Naive thymus-derived CD8-positive, alpha-beta T cell (primary cell): ENCODE data around the gene ST6GALNAC4. TPM values are rescaled to one million over a fixed set of nuclear protein-coding genes. Genes with fewer than 3 reads are reported as not detected.
A peak's percentile ranks its signal among the peaks of the same experiment; 100 is the strongest.

Experiments used
- ATAC-seq, 2 donors: fragments of 150-1000 bp; cut with Tn5 transposase in 1 of 2; sonication (Bioruptor Pico), chemical (Tn5 transposase) in 1 of 2; 1 replicate in 1 of 2; 2 replicates in 1 of 2; pipeline ENCODE4 v1.10.0; 2021; ENCODE audit warnings: mild to moderate bottlenecking in 2 of 2, moderate library complexity in 2 of 2
- POLR2A ChIA-PET: fragments of 350-600 bp; sonication (Branson Sonifier 250); formaldehyde crosslinking; loops from one replicate; lab custom pipeline; 2021; ENCODE audit warnings: antibody characterized with exemption; lab: Charles Lee
- DNase-seq, 10 donors: peaks; one replicate each; pipeline versions ENCODE4 v3.0.0 to v3.0.0-alpha.2; 2020 to 2022
- H3K27ac Mint-ChIP-seq, 10 donors: one replicate each; pipeline ENCODE4 v1.8.0; 2020 to 2022; ENCODE audit warnings: mild to moderate bottlenecking in 10 of 10, mixed read lengths in 10 of 10, moderate library complexity in 4 of 10, inconsistent platforms in 1 of 10
- H3K27me3 Mint-ChIP-seq, 5 donors: one replicate each; pipeline ENCODE4 v1.8.0; 2021 to 2022; ENCODE audit warnings: mixed read lengths in 5 of 5
- H3K36me3 Mint-ChIP-seq, 3 donors: one replicate each; pipeline ENCODE4 v1.8.0; 2020 to 2022; ENCODE audit warnings: mixed read lengths in 3 of 3, mild to moderate bottlenecking in 2 of 3, inconsistent platforms in 1 of 3
- H3K4me1 Mint-ChIP-seq, 4 donors: one replicate each; pipeline ENCODE4 v1.8.0; 2021 to 2022; ENCODE audit warnings: mixed read lengths in 4 of 4
- H3K4me3 Mint-ChIP-seq, 10 donors: one replicate each; pipeline ENCODE4 v1.8.0; 2020 to 2022; ENCODE audit warnings: mild to moderate bottlenecking in 10 of 10, mixed read lengths in 10 of 10, moderate library complexity in 6 of 10, inconsistent platforms in 1 of 10
- H3K9me3 Mint-ChIP-seq, 9 donors: one replicate each; pipeline ENCODE4 v1.8.0; 2020 to 2022; ENCODE audit warnings: mixed read lengths in 9 of 9, mild to moderate bottlenecking in 3 of 9, inconsistent platforms in 1 of 9, moderate library complexity in 1 of 9
- polyA plus RNA-seq, 3 donors: library from polyadenylated mRNA; unstranded; fragments of 300-500 nt; fragmentation: Illumina TruSeq; gene quantifications; one replicate each; pipeline ENCODE4 v1.2.3, GENCODE V29; 2021
- total RNA-seq, 8 experiments: library from RNA in 2 of 8; stranded (reverse) in 2 of 8; gene quantifications; one replicate each; pipeline ENCODE4 v1.2.3 and lab custom pipeline; 2021 to 2026

Gene ST6GALNAC4
- total and polyA plus RNA-seq, 5 experiments from 2014 or later = 19.8 to 47.5 (median 34.4) TPM

DNA sequence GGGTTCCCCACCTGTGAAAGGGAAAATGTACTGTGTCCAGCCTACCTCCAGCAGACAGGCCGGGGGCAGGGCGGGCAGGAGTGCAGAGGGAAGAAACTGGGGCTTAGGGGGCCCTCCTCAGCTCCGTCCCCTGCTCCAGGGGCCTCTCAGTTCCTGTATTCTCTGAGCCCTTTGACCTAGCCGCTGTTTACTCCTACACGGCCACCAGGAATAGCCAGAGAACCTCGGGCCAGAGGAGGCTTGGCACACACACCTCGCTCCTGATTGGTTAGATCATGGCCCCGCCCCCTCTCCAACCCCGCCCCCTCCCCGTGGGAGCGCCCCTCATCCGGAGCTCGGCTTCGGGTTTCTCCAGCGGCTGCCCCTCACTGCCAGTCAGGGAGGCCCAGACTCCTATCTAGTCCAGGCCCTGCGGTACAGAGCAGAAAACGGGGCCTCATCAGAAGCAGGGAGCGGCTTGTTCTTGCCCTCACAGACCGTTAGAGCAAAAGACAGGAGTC, 19.6 kb downstream of the ST6GALNAC4 start:
- ATAC-seq = peak; percentile 22 to 44
- H3K9me3 Mint-ChIP-seq = peaks cover 0 to 39% (median 8%) of the 10 kb centered on the region in 9 donors
- H3K27me3 Mint-ChIP-seq = no peaks in the 10 kb centered on the region
- POLR2A ChIA-PET = interaction anchor here (0.7 to 17.2 kb wide), 6 partner anchors 10 to 78 kb away, joined by 3 to 328 read pairs (median 4); partner anchors contain the start of gene ST6GALNAC4
- H3K4me1 Mint-ChIP-seq = peaks cover 10 to 38% (median 27%) of the 10 kb centered on the region in 4 donors
- peak in 3 of 10 donors; percentile 25 to 51 (median 28) for DNase-seq
- peaks cover 31 to 48% (median 46%) of the 10 kb centered on the region in 3 donors for H3K36me3 Mint-ChIP-seq
- peak overlapping the region in 7 of 10 donors; percentile 32 to 91 (median 71) for H3K4me3 Mint-ChIP-seq
- H3K27ac Mint-ChIP-seq = peak overlapping the region in 8 of 10 donors; percentile 41 to 89 (median 85)

DNA sequence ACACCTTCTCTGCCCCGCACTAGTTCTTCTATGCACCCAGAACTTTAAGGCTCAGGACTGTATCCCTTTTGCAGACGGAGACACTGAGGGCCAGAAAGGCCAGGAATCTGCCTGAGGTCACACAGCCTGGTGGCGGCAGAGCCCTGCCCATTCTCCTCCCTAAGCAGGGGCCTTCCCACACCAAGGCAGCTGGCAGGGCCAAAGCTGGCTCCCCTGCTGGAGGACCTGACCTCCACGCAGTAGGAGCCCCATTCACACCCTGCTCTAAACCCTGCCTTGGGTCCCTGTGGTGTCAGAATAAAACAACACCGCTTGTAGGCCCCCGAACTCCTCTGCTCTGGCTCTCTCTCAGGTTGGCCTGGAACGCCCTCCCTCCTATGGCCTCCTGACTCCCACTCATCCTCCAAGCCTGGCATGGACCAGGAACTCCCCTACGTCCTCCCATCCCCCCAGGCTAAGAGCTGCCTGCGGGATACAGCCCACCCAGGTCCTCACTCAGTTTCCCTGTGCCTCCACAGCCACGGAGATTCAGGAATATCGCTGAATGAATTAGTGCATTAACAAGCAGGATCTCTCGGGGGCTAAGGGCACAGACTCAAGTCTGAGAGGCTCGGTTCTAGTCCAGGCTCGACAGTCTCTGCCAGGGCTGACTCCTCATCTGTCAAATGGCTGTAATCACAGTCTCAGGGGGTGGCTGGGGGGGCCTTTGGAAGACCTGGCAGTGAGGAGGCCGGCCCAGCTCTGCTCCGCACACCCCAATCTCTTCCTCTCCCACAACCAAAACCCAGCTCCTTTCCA, 20.2 kb downstream of the ST6GALNAC4 start:
- H3K27ac Mint-ChIP-seq = peak overlapping the region; percentile 14 to 89 (median 64)
- H3K9me3 Mint-ChIP-seq = peaks cover 0 to 39% (median 8%) of the 10 kb centered on the region in 9 donors
- no peaks in the 10 kb centered on the region for H3K27me3 Mint-ChIP-seq
- ATAC-seq = no peak
- POLR2A ChIA-PET = interaction anchor here (0.7 to 17.2 kb wide), 7 partner anchors 9 to 78 kb away, joined by 3 to 328 read pairs (median 4); partner anchors contain the start of gene ST6GALNAC4
- H3K36me3 Mint-ChIP-seq = peaks cover 31 to 53% (median 46%) of the 10 kb centered on the region in 3 donors
- H3K4me3 Mint-ChIP-seq = peak overlapping the region in 4 of 10 donors; percentile 8 to 37 (median 22)
- H3K4me1 Mint-ChIP-seq = peaks cover 10 to 31% (median 26%) of the 10 kb centered on the region in 4 donors
- no peak for DNase-seq

DNA sequence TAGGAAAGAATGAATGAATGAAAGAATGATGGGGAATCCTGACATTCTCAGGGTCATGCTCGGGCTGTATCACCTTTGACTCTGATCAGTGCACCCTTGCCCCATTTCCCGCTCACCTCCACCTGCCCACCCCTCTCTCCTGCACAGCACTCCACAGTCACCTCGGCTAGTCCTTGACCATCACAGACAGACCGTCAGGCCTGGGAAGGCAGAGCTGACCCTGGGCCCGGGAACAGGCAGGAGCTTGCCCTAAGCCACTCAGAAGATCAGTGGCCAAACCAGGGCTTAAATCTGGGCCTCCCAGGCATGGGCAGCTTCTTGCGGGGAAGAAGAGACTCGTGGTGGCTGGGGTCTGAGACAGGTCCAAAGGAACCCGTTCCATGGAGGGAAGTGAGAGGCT, 21.0 kb downstream of the ST6GALNAC4 start:
- Mint-ChIP-seq H3K9me3 (peaks cover 0 to 39% (median 8%) of the 10 kb centered on the region in 9 donors), H3K4me3 (peak overlapping the region in 1 of 10 donors; percentile 56), H3K36me3 (peaks cover 31 to 61% (median 46%) of the 10 kb centered on the region in 3 donors), H3K27ac (peak overlapping the region in 5 of 10 donors; percentile 8 to 68 (median 53)), H3K27me3 (no peaks in the 10 kb centered on the region), H3K4me1 (peaks cover 10 to 28% (median 24%) of the 10 kb centered on the region in 4 donors)
- POLR2A ChIA-PET = interaction anchor here (1.0 to 17.2 kb wide), 3 partner anchors 8 to 23 kb away, joined by 3 to 328 read pairs (median 8); partner anchors contain the start of gene ST6GALNAC4
- ATAC-seq (no peak), DNase-seq (no peak)

DNA sequence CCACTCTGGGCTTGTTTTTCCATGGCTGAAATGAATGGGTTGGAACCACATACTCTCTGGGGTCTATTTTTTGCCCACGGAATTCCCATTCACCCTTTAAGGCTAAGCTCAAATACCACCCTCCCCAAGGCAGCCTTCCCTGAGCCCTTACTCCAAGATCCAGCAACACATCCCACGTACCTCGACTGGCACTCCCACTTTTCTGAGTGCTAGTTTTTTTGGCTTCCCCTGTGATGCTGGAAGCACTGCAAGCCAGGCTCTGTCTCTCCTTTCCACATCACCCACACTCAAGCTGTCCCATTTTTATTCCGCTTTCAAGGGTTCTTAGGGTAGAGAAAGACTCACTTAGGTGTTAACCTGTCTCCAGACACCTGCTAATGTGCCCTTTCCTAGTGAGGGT, 23.4 kb downstream of the ST6GALNAC4 start:
- H3K9me3 Mint-ChIP-seq = peaks cover 0 to 39% (median 8%) of the 10 kb centered on the region in 9 donors
- ATAC-seq (no peak), DNase-seq (no peak)
- POLR2A ChIA-PET = interaction anchor here (0.6 kb wide), 1 partner anchor 26 kb away, joined by 5 read pairs; no protein-coding TSS in a partner anchor
- H3K4me3 Mint-ChIP-seq = no peak overlapping the region
- H3K27me3 Mint-ChIP-seq = no peaks in the 10 kb centered on the region
- H3K4me1 Mint-ChIP-seq = peaks cover 10 to 20% (median 16%) of the 10 kb centered on the region in 4 donors
- H3K36me3 Mint-ChIP-seq = peaks cover 31 to 83% (median 46%) of the 10 kb centered on the region in 3 donors
- H3K27ac Mint-ChIP-seq = peak overlapping the region in 1 of 10 donors; percentile 36

DNA sequence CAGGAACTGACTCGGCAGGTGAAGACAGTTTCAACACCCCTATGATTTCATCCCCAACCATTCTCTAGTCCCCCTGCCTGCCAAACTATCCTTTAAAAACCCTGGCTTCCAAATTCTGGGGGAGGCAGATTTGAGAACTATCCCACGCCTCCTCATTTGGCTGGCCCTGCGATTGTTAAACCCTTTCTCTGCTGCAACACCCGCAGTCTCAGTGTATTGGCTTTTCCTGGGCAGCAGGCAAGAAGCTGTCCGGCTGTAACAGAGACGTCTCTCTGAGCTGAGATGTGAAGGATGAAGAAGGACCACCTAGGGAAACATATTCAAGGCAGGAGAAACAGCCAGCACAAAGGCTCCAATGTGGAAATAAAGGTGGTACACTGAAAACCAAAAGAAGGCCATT, 24.0 kb downstream of the ST6GALNAC4 start:
- no peaks in the 10 kb centered on the region for H3K27me3 Mint-ChIP-seq
- H3K4me1 Mint-ChIP-seq = peaks cover 8 to 16% (median 14%) of the 10 kb centered on the region in 4 donors
- ATAC-seq (no peak), DNase-seq (no peak)
- peaks cover 31 to 88% (median 46%) of the 10 kb centered on the region in 3 donors for H3K36me3 Mint-ChIP-seq
- H3K27ac Mint-ChIP-seq = peak overlapping the region in 5 of 10 donors; percentile 0 to 86 (median 49)
- H3K9me3 Mint-ChIP-seq = peaks cover 0 to 39% (median 8%) of the 10 kb centered on the region in 9 donors
- POLR2A ChIA-PET = interaction anchor here (0.6 to 0.9 kb wide), 2 partner anchors 26 to 122 kb away, joined by 3 to 5 read pairs; no protein-coding TSS in a partner anchor
- H3K4me3 Mint-ChIP-seq = no peak overlapping the region

DNA sequence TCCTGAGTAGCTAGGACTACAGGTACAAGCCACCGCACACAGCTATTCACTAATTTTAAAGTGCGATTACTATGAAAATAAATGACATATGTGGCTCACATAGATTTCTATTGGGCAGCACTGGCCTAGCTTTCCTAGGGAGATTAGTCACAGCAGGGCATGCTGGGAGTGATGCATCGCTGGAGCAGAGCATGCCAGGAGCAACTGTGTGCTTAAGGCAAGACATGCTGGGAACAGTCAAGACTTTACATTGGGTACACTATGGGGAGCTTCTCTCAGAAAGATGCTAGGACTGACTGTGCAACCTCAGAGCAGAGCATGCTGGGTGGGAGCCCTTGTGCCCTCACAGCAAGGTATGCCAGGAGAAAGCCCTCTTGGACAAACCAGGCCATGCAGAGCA, 26.8 kb downstream of the ST6GALNAC4 start:
- peak overlapping the region in 1 of 10 donors; percentile 52 for H3K27ac Mint-ChIP-seq
- peaks cover 0 to 26% (median 2%) of the 10 kb centered on the region in 9 donors for H3K9me3 Mint-ChIP-seq
- ATAC-seq (no peak), DNase-seq (no peak)
- peaks cover 5 to 11% (median 8%) of the 10 kb centered on the region in 4 donors for H3K4me1 Mint-ChIP-seq
- H3K36me3 Mint-ChIP-seq = peaks cover 23 to 92% (median 31%) of the 10 kb centered on the region in 3 donors
- H3K4me3 Mint-ChIP-seq = no peak overlapping the region
- no peaks in the 10 kb centered on the region for H3K27me3 Mint-ChIP-seq
- POLR2A ChIA-PET = interaction anchor here (0.8 to 1.7 kb wide), 5 partner anchors 9 to 26 kb away, joined by 3 to 5 read pairs (median 4); no protein-coding TSS in a partner anchor

DNA sequence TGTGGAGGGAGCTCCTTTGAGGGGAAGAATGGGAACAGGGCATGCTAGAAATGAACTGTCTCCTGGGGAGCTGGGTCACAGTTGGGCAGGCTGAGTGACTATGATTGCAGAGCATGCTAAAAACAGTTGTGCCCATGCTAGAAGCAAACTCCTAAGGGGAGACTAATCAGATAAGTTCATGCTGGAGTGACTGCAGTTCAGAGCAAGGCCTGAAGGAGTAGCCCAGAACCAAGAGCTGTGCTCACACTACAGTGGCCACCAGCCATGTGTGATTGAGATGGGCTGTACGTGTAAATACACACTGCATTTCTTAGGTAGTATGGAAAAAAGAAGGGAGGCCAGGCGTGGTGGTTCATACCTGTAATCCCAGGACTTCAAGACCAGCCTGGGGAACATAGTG, 29.0 kb downstream of the ST6GALNAC4 start:
- H3K4me1 Mint-ChIP-seq = peaks cover 15 to 24% (median 20%) of the 10 kb centered on the region in 4 donors
- peak overlapping the region in 1 of 10 donors; percentile 49 for H3K27ac Mint-ChIP-seq
- no peak overlapping the region for H3K4me3 Mint-ChIP-seq
- POLR2A ChIA-PET = interaction anchor here (0.8 to 1.0 kb wide), 4 partner anchors 9 to 276 kb away, joined by 3 to 5 read pairs (median 3); partner anchors contain the start of gene STXBP1
- no peaks in the 10 kb centered on the region for H3K27me3 Mint-ChIP-seq
- no peak for DNase-seq
- H3K9me3 Mint-ChIP-seq = peaks cover 0 to 5% (median 0%) of the 10 kb centered on the region in 9 donors
- peak; percentile 39 to 65 for ATAC-seq
- H3K36me3 Mint-ChIP-seq = peaks cover 5 to 81% (median 8%) of the 10 kb centered on the region in 3 donors

DNA sequence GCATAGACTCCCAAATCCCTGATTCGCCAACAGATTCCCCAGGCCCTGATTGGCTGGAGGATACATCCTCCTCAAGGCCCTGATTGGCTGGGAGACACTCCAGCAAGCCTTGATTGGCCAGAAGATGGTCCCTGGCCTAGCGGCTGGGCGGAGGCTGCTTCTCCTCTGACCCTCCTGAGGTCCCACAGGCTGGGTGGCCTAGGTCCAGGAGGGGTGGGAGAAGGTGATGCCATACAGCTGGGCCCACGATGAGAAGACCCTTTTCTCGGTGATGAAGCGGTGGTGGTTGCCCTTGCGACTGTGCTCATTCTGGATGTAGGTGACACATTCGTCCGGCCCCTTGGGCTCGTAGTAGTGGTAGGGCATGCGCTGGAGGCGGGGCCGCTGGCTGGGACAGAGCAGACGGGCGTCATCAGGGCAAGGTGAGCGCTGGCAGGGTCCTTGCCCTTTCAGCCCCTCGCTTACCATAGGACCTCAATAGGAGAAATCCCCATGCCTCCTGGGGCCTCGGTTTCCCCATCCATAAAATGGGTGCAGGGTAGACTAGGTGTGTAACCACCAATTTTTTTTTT, 30.4 kb downstream of the ST6GALNAC4 start:
- H3K36me3 Mint-ChIP-seq = peaks cover 0 to 75% (median 3%) of the 10 kb centered on the region in 3 donors
- no peak overlapping the region for H3K4me3 Mint-ChIP-seq
- peaks cover 0 to 2% (median 0%) of the 10 kb centered on the region in 9 donors for H3K9me3 Mint-ChIP-seq
- H3K4me1 Mint-ChIP-seq = peaks cover 15 to 27% (median 22%) of the 10 kb centered on the region in 4 donors
- no peaks in the 10 kb centered on the region for H3K27me3 Mint-ChIP-seq
- POLR2A ChIA-PET = interaction anchor here (0.8 to 1.1 kb wide), 3 partner anchors 8 to 91 kb away, joined by 3 to 4 read pairs (median 4); no protein-coding TSS in a partner anchor
- peak overlapping the region in 1 of 10 donors; percentile 73 for H3K27ac Mint-ChIP-seq
- ATAC-seq (no peak), DNase-seq (no peak)

DNA sequence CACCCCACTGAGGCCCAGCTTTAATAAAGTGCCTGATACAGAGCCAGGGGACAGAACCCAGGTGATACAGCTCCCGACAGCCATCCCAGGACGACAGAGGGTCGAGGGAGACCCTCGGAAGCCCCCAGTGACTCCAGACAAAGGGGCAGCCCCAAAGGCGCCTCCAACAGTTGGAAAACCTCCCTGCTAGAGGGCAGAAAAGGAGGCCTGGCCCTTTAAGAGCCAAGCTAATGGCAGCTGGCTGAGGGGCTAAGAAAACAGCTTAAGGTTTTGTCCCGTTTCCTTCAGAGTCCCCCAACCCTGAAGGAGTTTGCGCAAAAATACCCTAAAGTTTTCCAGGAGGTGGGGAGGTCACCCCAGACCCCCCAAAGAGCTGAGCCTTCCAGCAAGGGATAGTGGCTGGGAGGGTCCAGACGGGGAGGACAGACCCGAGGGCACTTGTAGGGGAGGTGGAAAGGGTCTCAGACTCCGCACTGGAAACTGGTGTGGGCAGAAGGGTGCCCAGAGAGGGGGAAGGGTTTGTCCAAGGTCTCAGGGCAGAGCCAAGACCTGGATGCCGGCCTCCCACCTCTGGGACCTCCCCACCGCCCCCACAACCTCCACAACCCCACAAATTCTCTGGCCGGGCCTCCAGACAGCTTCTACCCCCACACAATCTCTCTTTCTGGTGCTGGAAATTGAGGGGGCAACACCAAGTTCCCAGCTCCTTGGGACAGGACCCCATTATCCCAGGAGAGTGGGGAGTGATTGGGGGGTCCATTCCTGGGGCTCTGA, 31.1 kb downstream of the ST6GALNAC4 start:
- POLR2A ChIA-PET = interaction anchor here (0.9 to 1.2 kb wide), 3 partner anchors 9 to 51 kb away, joined by 3 to 5 read pairs (median 3); no protein-coding TSS in a partner anchor
- no peak overlapping the region for H3K4me3 Mint-ChIP-seq
- no peaks in the 10 kb centered on the region for H3K27me3 Mint-ChIP-seq
- ATAC-seq (no peak), DNase-seq (no peak)
- H3K9me3 Mint-ChIP-seq = no peaks in the 10 kb centered on the region
- H3K36me3 Mint-ChIP-seq = peaks cover 0 to 67% (median 3%) of the 10 kb centered on the region in 3 donors
- H3K4me1 Mint-ChIP-seq = peaks cover 14 to 26% (median 20%) of the 10 kb centered on the region in 4 donors
- peak overlapping the region in 3 of 10 donors; percentile 27 to 73 (median 53) for H3K27ac Mint-ChIP-seq

DNA sequence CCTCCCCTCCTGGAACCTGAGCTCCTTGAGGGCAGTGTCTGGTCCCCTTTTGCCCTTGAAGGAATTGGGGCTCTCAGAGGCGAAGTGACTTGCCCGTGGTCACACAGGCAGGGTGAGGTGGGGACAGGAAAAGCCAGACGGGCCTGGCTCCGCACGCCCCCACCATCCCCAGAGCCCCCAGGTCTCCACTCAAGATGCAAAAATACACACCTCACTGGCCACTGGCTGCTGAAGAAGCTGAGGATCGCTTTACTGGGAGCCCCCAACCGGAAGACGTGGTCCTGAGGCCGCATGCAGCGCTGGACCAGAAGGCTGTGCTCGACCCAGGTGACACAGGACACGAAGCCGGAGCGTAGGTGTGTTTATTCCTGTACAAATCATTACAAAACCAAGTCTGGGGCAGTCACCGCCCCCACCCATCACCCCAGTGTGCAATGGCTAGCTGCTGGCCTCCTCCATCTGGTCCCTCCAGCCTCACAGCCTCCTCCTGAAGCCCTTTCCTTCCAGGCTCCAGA, 31.8 kb downstream of the ST6GALNAC4 start:
- POLR2A ChIA-PET = interaction anchor here (0.7 to 1.4 kb wide), 4 partner anchors 12 to 52 kb away, joined by 3 to 5 read pairs (median 3); no protein-coding TSS in a partner anchor
- H3K4me1 Mint-ChIP-seq = peaks cover 14 to 23% (median 21%) of the 10 kb centered on the region in 4 donors
- H3K27me3 Mint-ChIP-seq = no peaks in the 10 kb centered on the region
- ATAC-seq (no peak), DNase-seq (no peak)
- H3K36me3 Mint-ChIP-seq = peaks cover 0 to 62% (median 3%) of the 10 kb centered on the region in 3 donors
- no peaks in the 10 kb centered on the region for H3K9me3 Mint-ChIP-seq
- no peak overlapping the region for H3K4me3 Mint-ChIP-seq
- H3K27ac Mint-ChIP-seq = peak overlapping the region in 4 of 10 donors; percentile 34 to 80 (median 63)
